ENCODE measurements around the gene POP7.
"Not testable (repeated sequence)": the region's sequence is repeated elsewhere in the genome, so short reads cannot be mapped to it uniquely, and the experiment has no call there.

The POP7 gene
- total RNA-seq, result 12.1 to 28.3 (median 18.1) reads per million in 4 experiments

DNA sequence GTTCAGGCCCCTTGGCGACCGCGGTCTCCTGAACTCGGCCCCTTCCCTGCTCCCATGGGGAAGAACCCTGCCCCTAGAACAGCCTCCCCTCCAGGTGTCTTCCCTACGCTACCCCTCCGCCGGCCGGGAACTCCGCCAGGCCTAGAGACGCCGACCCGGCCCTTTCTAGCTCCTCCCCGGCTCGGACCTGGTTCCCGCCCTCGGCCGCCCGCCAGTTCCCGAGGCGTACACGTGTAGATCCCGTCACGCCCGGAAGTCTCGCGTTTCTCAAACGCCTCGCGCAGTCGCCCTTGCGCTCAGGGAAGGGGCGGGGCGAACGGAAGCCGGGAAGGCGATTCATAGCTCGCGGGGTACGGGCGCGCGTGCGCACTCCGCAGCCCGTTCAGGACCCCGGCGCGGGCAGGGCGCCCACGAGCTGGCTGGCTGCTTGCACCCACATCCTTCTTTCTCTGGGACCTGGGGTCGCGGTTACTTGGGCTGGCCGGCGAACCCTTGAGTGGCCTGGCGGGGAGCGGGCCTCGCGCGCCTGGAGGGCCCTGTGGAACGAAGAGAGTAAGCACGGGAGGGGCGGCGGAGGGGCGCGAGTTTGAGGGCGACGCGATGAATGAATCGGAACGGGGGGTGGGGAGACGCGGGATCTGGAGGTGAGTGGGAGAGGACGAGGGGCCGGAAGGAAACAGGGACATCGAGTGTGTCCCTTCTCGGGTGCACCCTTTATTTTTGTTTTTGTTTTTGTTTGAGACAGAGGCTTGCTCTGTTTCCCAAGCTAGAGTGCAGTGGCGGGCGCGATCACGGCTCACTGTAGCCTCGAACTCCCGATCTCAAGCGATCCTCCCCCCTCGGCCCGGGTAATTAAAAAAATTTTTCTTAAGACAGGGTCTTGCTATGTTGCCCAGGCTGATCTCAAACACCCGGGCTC is at the start of gene POP7:
Gene POP7 (plus strand): TSS at position 369 of the 919 bp plus-strand sequence. CDS start 710 bp downstream, outside the sequence.
- peak; percentile 99 for DNase-seq

GRCh38 chr7:100662194-100662776 is 43.6 kb upstream of the POP7 start:
- not testable (repeated sequence) for DNase-seq

- DNase-seq, result no peak
These were observed 40.7 kb upstream of the POP7 start for GRCh38 chr7:100665168-100665726.

GRCh38 chr7:100667331-100668068 is 38.4 kb upstream of the POP7 start:
- no peak for DNase-seq

- DNase-seq, result no peak
These were observed 37.9 kb upstream of the POP7 start for GRCh38 chr7:100668069-100668449.

- DNase-seq, result not testable (repeated sequence)
These were observed 36.8 kb upstream of the POP7 start for GRCh38 chr7:100669106-100669505.

DNA sequence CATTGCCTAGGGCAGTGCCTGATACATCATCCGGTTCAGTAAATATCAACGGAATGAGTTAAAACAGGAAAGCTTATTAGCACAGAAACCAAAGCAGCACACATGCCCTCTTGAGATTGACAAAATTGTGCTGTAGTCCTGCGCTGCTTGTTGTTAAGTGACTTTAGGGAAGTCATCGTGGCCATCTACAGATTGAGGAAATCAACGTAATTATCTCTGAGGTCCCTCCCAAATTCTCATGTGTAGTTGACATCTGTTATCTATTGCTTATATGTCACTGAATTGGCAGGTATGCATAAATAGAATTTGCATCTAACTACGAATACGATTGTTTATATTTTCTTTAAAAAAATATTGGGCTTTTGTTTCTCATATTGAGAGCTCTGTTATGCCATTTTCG is 35.8 kb upstream of the POP7 start:
- DNase-seq, result no peak

GRCh38 chr7:100671353-100672327 is 34.3 kb upstream of the POP7 start:
- DNase-seq, result no peak

GRCh38 chr7:100673302-100673941 is 32.5 kb upstream of the POP7 start, which contains the start of gene GNB2:
Gene GNB2 (plus strand): TSS chr7:100673740. CDS start chr7:100676266, 2,526 bp downstream.
- peak; percentile 97 for DNase-seq

DNA sequence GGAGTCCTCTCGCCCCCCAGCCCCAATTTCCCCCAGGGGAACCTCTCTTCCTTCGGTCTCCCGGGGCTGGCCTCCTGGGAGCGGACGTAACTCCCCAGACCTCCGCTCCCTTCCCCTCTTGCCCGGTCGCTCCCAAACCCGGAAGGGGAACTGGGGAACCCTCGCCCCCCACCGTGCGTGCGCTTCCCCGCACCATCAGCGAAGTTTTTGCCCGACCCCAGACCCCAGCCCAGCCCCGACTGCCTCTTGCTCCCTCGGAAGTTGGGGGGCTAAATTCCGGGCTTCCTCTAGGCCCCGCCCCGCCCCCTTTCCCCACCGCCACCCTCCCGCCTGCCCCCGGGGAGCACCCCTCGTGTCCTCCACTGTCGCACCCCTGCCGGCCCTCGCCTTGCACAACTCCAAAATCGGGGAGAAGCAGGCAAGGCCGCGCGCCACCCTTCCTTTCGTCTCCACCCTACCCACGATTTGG is 31.9 kb upstream of the POP7 start:
- peak; percentile 47 for DNase-seq

DNA sequence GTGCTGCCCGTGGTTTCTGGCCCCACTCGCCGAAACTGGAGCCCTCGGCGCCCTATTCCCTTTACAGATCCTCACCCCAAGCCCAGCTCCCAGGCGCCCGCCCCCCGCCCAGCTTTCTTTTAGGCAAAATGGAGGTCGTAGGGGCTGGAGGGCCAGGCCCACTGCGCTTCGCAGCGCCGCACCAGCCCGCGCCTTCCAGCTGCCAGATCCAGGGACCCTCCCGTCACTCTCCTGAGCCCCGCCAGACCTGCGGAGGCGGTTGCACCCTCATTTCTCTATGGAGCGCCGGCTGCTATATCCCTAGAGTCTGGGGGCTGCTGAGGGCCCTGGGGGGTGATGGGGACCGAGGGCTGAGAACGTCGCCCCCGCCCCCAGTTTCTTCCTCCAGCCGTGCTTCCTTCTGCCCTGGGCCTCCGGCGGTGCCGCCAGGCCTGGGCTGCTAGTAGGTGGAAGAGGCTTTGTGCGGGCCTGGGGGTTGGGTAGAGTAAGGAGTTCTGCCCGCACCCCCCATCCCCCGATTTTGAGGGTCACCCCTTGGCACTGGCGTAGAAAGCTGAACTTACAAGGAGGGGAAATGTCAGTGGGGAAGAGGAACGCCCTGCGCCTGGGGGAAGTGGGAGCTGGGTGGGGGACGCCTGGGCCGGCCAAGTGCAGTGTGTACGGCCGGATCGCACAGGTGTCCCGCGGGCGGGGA is 31.4 kb upstream of the POP7 start:
- DNase-seq, result peak; percentile 14

DNA sequence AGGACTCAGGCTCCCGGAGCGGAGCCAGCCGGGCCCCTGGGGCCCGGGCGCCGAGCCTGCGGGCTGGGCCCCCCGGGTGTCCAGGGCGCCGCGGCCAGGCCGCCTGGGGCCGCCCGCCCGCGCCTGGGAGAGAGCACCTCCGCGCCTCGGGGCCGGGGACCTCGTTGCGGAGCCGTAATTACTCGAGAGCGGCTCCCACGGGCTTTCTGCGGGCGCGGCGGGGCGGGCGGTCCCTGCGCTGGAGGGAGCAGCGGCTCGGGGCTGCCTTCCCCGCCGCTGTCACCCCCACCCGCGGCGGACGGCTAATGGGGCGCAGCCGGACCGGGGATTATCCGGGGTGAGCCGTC is 30.8 kb upstream of the POP7 start:
- no peak for DNase-seq

DNA sequence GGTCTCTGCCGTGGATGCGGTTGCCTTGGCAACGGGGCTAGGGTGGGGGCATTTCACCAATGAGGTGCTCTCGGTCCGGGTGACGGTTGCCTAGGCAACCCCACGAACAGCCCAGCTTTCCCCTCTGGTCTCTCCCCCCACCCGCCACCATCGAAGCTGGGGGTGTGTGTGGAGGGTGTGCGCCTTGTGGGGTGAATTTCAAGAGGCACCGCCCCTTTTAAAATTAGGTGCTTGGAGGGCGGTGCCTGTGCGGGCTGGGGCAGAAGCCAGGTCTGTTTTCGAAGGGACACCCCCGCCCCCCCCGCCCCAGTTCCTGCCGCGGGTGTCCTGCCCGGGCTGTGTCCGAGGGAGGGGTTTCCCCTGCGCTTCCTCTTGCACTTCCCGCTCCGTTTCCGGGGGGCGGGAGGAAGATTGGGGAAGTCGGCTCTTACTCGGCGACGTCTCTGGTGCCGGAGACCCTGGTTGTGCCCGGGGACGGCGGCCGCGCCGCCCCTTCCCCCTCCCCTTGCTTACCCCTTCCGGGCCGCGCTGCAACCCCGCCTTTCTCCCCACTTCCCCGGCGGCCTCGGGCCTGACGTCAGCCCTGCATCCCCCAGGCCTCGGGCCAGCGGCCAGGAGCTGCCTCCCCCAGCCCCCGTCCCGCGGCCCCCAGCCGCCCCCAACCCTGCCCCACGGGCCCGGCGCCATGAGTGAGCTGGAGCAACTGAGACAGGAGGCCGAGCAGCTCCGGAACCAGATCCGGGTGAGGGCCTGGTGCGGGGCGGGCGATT is 30.2 kb upstream of the POP7 start:
- DNase-seq, result peak; percentile 92

GRCh38 chr7:100676501-100677306 is 29.2 kb upstream of the POP7 start:
- DNase-seq, result peak; percentile 14

DNA sequence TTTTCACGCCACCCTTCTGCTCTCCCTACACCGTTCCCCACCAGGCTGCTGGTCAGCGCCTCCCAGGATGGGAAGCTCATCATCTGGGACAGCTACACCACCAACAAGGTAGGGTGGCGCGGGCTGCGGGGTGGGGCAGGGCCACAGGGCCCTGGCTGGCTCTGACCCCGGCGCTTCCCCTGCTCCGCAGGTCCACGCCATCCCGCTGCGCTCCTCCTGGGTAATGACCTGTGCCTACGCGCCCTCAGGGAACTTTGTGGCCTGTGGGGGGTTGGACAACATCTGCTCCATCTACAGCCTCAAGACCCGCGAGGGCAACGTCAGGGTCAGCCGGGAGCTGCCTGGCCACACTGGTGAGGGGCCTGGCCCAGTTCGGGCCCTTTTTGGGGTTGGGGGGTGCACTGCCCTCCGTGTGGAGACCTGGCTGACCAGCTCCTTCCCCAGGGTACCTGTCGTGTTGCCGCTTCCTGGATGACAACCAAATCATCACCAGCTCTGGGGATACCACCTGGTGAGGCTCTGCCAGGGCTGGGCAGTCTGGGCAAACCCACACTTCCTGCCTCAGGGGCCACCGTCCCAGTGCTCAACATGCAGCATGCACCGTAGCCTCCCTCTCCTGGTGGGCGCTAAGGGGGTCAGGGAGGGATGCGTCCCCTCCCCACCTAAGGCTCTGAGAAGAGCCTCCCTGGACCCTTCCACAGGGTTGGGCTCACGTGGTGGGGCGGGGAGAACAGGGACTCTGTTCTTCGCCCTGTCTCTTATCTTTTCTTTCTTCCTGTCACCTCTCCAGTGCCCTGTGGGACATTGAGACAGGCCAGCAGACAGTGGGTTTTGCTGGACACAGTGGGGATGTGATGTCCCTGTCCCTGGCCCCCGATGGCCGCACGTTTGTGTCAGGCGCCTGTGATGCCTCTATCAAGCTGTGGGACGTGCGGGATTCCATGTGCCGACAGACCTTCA is 28.3 kb upstream of the POP7 start:
- no peak for DNase-seq

GRCh38 chr7:100678291-100678984 is 27.5 kb upstream of the POP7 start:
- no peak for DNase-seq

Data from effector CD8-positive, alpha-beta T cell (primary cell).